Measurements from ENCODE around the gene MYO10. TPM values are rescaled to one million over a fixed set of nuclear protein-coding genes. Genes with fewer than 3 reads are reported as not detected.
"Not testable (repeated sequence)": the region's sequence is repeated elsewhere in the genome, so short reads cannot be mapped to it uniquely, and the experiment has no call there.

Gene MYO10
- total RNA-seq, 1 donor from 2014 or later: 7.1 TPM

- ATAC-seq (no peak), DNase-seq (ENCODE audit: low spot score) (no peak)
Measured at GRCh38 chr5:16754601-16755000, 181.5 kb downstream of the MYO10 start.

GRCh38 chr5:16754086-16754485, 182.0 kb downstream of the MYO10 start:
- DNase-seq (ENCODE audit: low spot score) (no peak), ATAC-seq (no peak)

- DNase-seq (ENCODE audit: low spot score) (no peak), ATAC-seq (no peak)
Measured at GRCh38 chr5:16750445-16750844, 185.6 kb downstream of the MYO10 start.

GRCh38 chr5:16749626-16750025, 186.5 kb downstream of the MYO10 start:
- ATAC-seq (no peak), DNase-seq (ENCODE audit: low spot score) (no peak)

GRCh38 chr5:16744164-16744880, 191.8 kb downstream of the MYO10 start:
- no peak for ATAC-seq
- no peak for DNase-seq (ENCODE audit: low spot score)

- ATAC-seq (no peak), DNase-seq (ENCODE audit: low spot score) (no peak)
Measured at GRCh38 chr5:16742938-16743337, 193.2 kb downstream of the MYO10 start.

- no peak for ATAC-seq
- DNase-seq (ENCODE audit: low spot score): no peak
Measured at GRCh38 chr5:16740811-16741392, 195.2 kb downstream of the MYO10 start.

- no peak for ATAC-seq
Measured at GRCh38 chr5:16740066-16740810, 195.8 kb downstream of the MYO10 start.

GRCh38 chr5:16738393-16738792, 197.7 kb downstream of the MYO10 start:
- ATAC-seq: not testable (repeated sequence)

More at GRCh38 chr5:16740066-16740810, 195.8 kb downstream of the MYO10 start:
- DNase-seq (ENCODE audit: low spot score): no peak

GRCh38 chr5:16737620-16738364, 198.3 kb downstream of the MYO10 start:
- DNase-seq (ENCODE audit: low spot score): no peak
- ATAC-seq: no peak

More at GRCh38 chr5:16738393-16738792, 197.7 kb downstream of the MYO10 start:
- DNase-seq (ENCODE audit: low spot score): not testable (repeated sequence)

GRCh38 chr5:16737209-16737608, 198.9 kb downstream of the MYO10 start:
- ATAC-seq: no peak
- no peak for DNase-seq (ENCODE audit: low spot score)

- ATAC-seq (peak; percentile 64), DNase-seq (ENCODE audit: low spot score) (no peak)
Measured at GRCh38 chr5:16736158-16736995, 199.7 kb downstream of the MYO10 start.

- ATAC-seq: no peak
Measured at GRCh38 chr5:16735101-16736060, 200.7 kb downstream of the MYO10 start.

GRCh38 chr5:16733331-16734006, 202.6 kb downstream of the MYO10 start:
- ATAC-seq: no peak
- DNase-seq (ENCODE audit: low spot score): no peak

More at GRCh38 chr5:16735101-16736060, 200.7 kb downstream of the MYO10 start:
- no peak for DNase-seq (ENCODE audit: low spot score)

- DNase-seq (ENCODE audit: low spot score): no peak
- no peak for ATAC-seq
Measured at GRCh38 chr5:16732356-16732755, 203.7 kb downstream of the MYO10 start.

- no peak for DNase-seq (ENCODE audit: low spot score)
Measured at GRCh38 chr5:16727755-16728325, 208.2 kb downstream of the MYO10 start.

GRCh38 chr5:16726538-16726946, 209.5 kb downstream of the MYO10 start:
- DNase-seq (ENCODE audit: low spot score): no peak

More at GRCh38 chr5:16727755-16728325, 208.2 kb downstream of the MYO10 start:
- ATAC-seq: peak; percentile 25

GRCh38 chr5:16725575-16725974, 210.5 kb downstream of the MYO10 start:
- DNase-seq (ENCODE audit: low spot score): no peak

More at GRCh38 chr5:16726538-16726946, 209.5 kb downstream of the MYO10 start:
- no peak for ATAC-seq

More at GRCh38 chr5:16725575-16725974, 210.5 kb downstream of the MYO10 start:
- no peak for ATAC-seq
